Effector memory CD4-positive, alpha-beta T cell (primary cell): ENCODE results near the gene SSR1.
A peak's percentile ranks its signal among the peaks of the same experiment; 100 is the strongest.

Experiments used
- DNase-seq, 3 donors: peaks; one replicate each; pipeline ENCODE4 v3.0.0-alpha.2; 2020
- H3K27ac ChIP-seq: 2 replicates; pipeline ENCODE4 v1.7.0; 2013; ENCODE audit warnings: mild to moderate bottlenecking, low read length, moderate library complexity; ENCODE audit not compliant: insufficient read depth, poor library complexity, severe bottlenecking
- H3K27me3 ChIP-seq: replicated peaks from 2 replicates; pipeline ENCODE4 v1.7.0; 2013; ENCODE audit warnings: mild to moderate bottlenecking, low read length; ENCODE audit not compliant: insufficient read depth, control insufficient read depth, poor library complexity, severe bottlenecking
- H3K36me3 ChIP-seq: 2 replicates; pipeline ENCODE4 v1.7.0; 2013; ENCODE audit warnings: mild to moderate bottlenecking, low read length, moderate library complexity; ENCODE audit not compliant: control insufficient read depth, insufficient read depth
- H3K4me1 ChIP-seq: 2 replicates; pipeline ENCODE4 v1.7.0; 2013; ENCODE audit warnings: low read length, mild to moderate bottlenecking; ENCODE audit not compliant: control insufficient read depth, insufficient read depth, poor library complexity, severe bottlenecking
- H3K4me3 ChIP-seq: 2 replicates; pipeline ENCODE4 v1.7.0; 2013; ENCODE audit warnings: low read length, low read depth, mild to moderate bottlenecking; ENCODE audit not compliant: insufficient read depth, poor library complexity, severe bottlenecking
- H3K9me3 ChIP-seq: 2 replicates; pipeline ENCODE4 v1.7.0; 2013; ENCODE audit warnings: mild to moderate bottlenecking, low read length, moderate library complexity; ENCODE audit not compliant: control insufficient read depth

SSR1 gene

GRCh38 chr6:7261032-7261841 is 51.8 kb downstream of the SSR1 start:
- no peaks in the 10 kb centered on the region for H3K36me3 ChIP-seq
- peak in 1 of 3 donors; percentile 4 for DNase-seq
- no peaks in the 10 kb centered on the region for H3K9me3 ChIP-seq
- peaks cover 3% of the 10 kb centered on the region for H3K27me3 ChIP-seq
- peak overlapping the region; percentile 66 for H3K4me3 ChIP-seq
- H3K4me1 ChIP-seq: no peaks in the 10 kb centered on the region
- no peak overlapping the region for H3K27ac ChIP-seq

- Histone ChIP-seq H3K27ac (no peak overlapping the region), H3K36me3 (no peaks in the 10 kb centered on the region), H3K9me3 (no peaks in the 10 kb centered on the region), H3K4me1 (no peaks in the 10 kb centered on the region), H3K27me3 (peaks cover 3% of the 10 kb centered on the region), H3K4me3 (peak overlapping the region; percentile 66)
- no peak for DNase-seq
Observed at GRCh38 chr6:7260291-7261031, 52.5 kb downstream of the SSR1 start.

GRCh38 chr6:7258231-7258763 is 54.7 kb downstream of the SSR1 start:
- Histone ChIP-seq H3K9me3 (no peaks in the 10 kb centered on the region), H3K4me3 (no peak overlapping the region), H3K4me1 (no peaks in the 10 kb centered on the region), H3K36me3 (no peaks in the 10 kb centered on the region), H3K27ac (no peak overlapping the region), H3K27me3 (peaks cover 3% of the 10 kb centered on the region)
- no peak for DNase-seq

GRCh38 chr6:7257521-7258230 is 55.3 kb downstream of the SSR1 start:
- Histone ChIP-seq H3K9me3 (no peaks in the 10 kb centered on the region), H3K27me3 (peaks cover 3% of the 10 kb centered on the region), H3K27ac (no peak overlapping the region), H3K4me3 (no peak overlapping the region), H3K4me1 (no peaks in the 10 kb centered on the region), H3K36me3 (no peaks in the 10 kb centered on the region)
- no peak for DNase-seq

- Histone ChIP-seq H3K4me3 (no peak overlapping the region), H3K36me3 (no peaks in the 10 kb centered on the region), H3K9me3 (no peaks in the 10 kb centered on the region), H3K4me1 (no peaks in the 10 kb centered on the region), H3K27ac (no peak overlapping the region), H3K27me3 (peaks cover 3% of the 10 kb centered on the region)
- no peak for DNase-seq
Observed at GRCh38 chr6:7256785-7257184, 56.2 kb downstream of the SSR1 start.

GRCh38 chr6:7255918-7256317 is 57.1 kb downstream of the SSR1 start:
- H3K4me3 ChIP-seq: no peak overlapping the region
- H3K4me1 ChIP-seq: no peaks in the 10 kb centered on the region
- H3K27me3 ChIP-seq: peaks cover 3% of the 10 kb centered on the region
- DNase-seq: no peak
- H3K36me3 ChIP-seq: peaks cover 2% of the 10 kb centered on the region
- no peak overlapping the region for H3K27ac ChIP-seq
- no peaks in the 10 kb centered on the region for H3K9me3 ChIP-seq

- H3K4me3 ChIP-seq: no peak overlapping the region
- no peak overlapping the region for H3K27ac ChIP-seq
- H3K9me3 ChIP-seq: no peaks in the 10 kb centered on the region
- H3K4me1 ChIP-seq: no peaks in the 10 kb centered on the region
- H3K27me3 ChIP-seq: no peaks in the 10 kb centered on the region
- no peak for DNase-seq
- peaks cover 6% of the 10 kb centered on the region for H3K36me3 ChIP-seq
Observed at GRCh38 chr6:7254980-7255835, 57.8 kb downstream of the SSR1 start.

- peaks cover 27% of the 10 kb centered on the region for H3K36me3 ChIP-seq
- DNase-seq: no peak
- no peak overlapping the region for H3K27ac ChIP-seq
- H3K4me1 ChIP-seq: no peaks in the 10 kb centered on the region
- H3K4me3 ChIP-seq: no peak overlapping the region
- H3K9me3 ChIP-seq: no peaks in the 10 kb centered on the region
- H3K27me3 ChIP-seq: no peaks in the 10 kb centered on the region
Observed at GRCh38 chr6:7252390-7252789, 60.6 kb downstream of the SSR1 start.

GRCh38 chr6:7251646-7252260 is 61.2 kb downstream of the SSR1 start:
- no peaks in the 10 kb centered on the region for H3K9me3 ChIP-seq
- no peaks in the 10 kb centered on the region for H3K27me3 ChIP-seq
- DNase-seq: no peak
- H3K4me3 ChIP-seq: no peak overlapping the region
- H3K36me3 ChIP-seq: peaks cover 33% of the 10 kb centered on the region
- H3K27ac ChIP-seq: no peak overlapping the region
- H3K4me1 ChIP-seq: no peaks in the 10 kb centered on the region
